Neuronal stem cell (in vitro differentiated cells): ENCODE data around the gene H19.

Source experiments
- DNase-seq: peaks from one replicate; pipeline ENCODE4 v3.0.0-alpha.2; 2013; ENCODE audit warnings: low spot score
- H2AFZ ChIP-seq: one replicate; pipeline ENCODE4 v1.6.1; 2013; ENCODE audit warnings: mild to moderate bottlenecking, low read length, inconsistent platforms
- H2AK5ac ChIP-seq: 2 replicates; pipeline ENCODE4 v1.6.1; 2013; ENCODE audit warnings: low read depth, mild to moderate bottlenecking, inconsistent platforms, low read length, moderate library complexity, mixed read lengths
- H2BK120ac ChIP-seq: 2 replicates; pipeline ENCODE4 v1.6.1; 2013; ENCODE audit warnings: low read depth, mild to moderate bottlenecking, inconsistent platforms, low read length, moderate library complexity, mixed read lengths
- H2BK12ac ChIP-seq: one replicate; pipeline ENCODE4 v1.6.1; 2013; ENCODE audit warnings: low read length, inconsistent platforms
- H2BK15ac ChIP-seq: 2 replicates; pipeline ENCODE4 v1.6.1; 2013; ENCODE audit warnings: mild to moderate bottlenecking, low read length, inconsistent platforms, mixed read lengths
- H2BK5ac ChIP-seq: one replicate; pipeline ENCODE4 v1.6.1; 2013; ENCODE audit warnings: inconsistent platforms, mild to moderate bottlenecking, low read length, moderate library complexity
- H3K14ac ChIP-seq: one replicate; pipeline ENCODE4 v1.6.1; 2013; ENCODE audit warnings: low read length, inconsistent platforms
- H3K18ac ChIP-seq: 2 replicates; pipeline ENCODE4 v1.6.1; 2013; ENCODE audit warnings: low read length, inconsistent platforms
- H3K23ac ChIP-seq: 2 replicates; pipeline ENCODE4 v1.6.1; 2013; ENCODE audit warnings: low read depth, mild to moderate bottlenecking, mixed read lengths, low read length, inconsistent platforms; ENCODE audit not compliant: poor library complexity
- H3K27ac ChIP-seq: replicated peaks from 3 replicates; pipeline ENCODE4 v1.5.1; 2013; ENCODE audit warnings: low read length, inconsistent platforms
- H3K27me3 ChIP-seq, 3 experiments: 2 replicates each; pipeline ENCODE4 v1.6.1; 2013; ENCODE audit warnings: low read length in 3 of 3, mild to moderate bottlenecking in 2 of 3, inconsistent platforms in 1 of 3, low read depth in 1 of 3, mixed read lengths in 1 of 3, moderate library complexity in 1 of 3; ENCODE audit not compliant: control insufficient read depth in 3 of 3, insufficient read depth in 3 of 3
- H3K36me3 ChIP-seq, 2 donors: replicated peaks in 1 of 2; 2 replicates each; pipeline ENCODE4 v1.6.1; 2013; ENCODE audit warnings: low read length in 2 of 2; ENCODE audit not compliant: control insufficient read depth in 2 of 2, insufficient read depth in 2 of 2
- H3K4ac ChIP-seq: 2 replicates; pipeline ENCODE4 v1.6.1; 2013; ENCODE audit warnings: inconsistent platforms, mild to moderate bottlenecking, low read length, moderate library complexity
- H3K4me1 ChIP-seq, 2 donors: 1 replicate in 1 of 2; 2 replicates in 1 of 2; pipeline ENCODE4 v1.6.1; 2013; ENCODE audit warnings: low read length in 2 of 2, low read depth in 1 of 2; ENCODE audit not compliant: control insufficient read depth in 2 of 2, insufficient read depth in 1 of 2
- H3K4me2 ChIP-seq: one replicate; pipeline ENCODE4 v1.6.1; 2013; ENCODE audit warnings: mild to moderate bottlenecking, low read length, inconsistent platforms; ENCODE audit not compliant: insufficient read depth, poor library complexity, severe bottlenecking
- H3K4me3 ChIP-seq, 2 donors: 2 replicates each; pipeline ENCODE4 v1.5.1; 2013; ENCODE audit warnings: low read length in 2 of 2, mild to moderate bottlenecking in 2 of 2, inconsistent platforms in 1 of 2, moderate library complexity in 1 of 2
- H3K79me1 ChIP-seq: one replicate; pipeline ENCODE4 v1.6.1; 2013; ENCODE audit warnings: low read depth, mild to moderate bottlenecking, inconsistent platforms, low read length, moderate library complexity
- H3K9ac ChIP-seq: one replicate; pipeline ENCODE4 v1.6.1; 2013; ENCODE audit warnings: mild to moderate bottlenecking, low read depth, low read length, inconsistent platforms; ENCODE audit not compliant: poor library complexity
- H3K9me3 ChIP-seq, 2 donors: replicated peaks in 1 of 2; 2 replicates each; pipeline versions ENCODE3 to v1.6.1; 2013; ENCODE audit warnings: low read length in 2 of 2, mild to moderate bottlenecking in 2 of 2, inconsistent platforms in 1 of 2, low read depth in 1 of 2, mixed read lengths in 1 of 2, moderate library complexity in 1 of 2; ENCODE audit not compliant: control insufficient read depth in 2 of 2, insufficient read depth in 1 of 2
- H4K8ac ChIP-seq: one replicate; pipeline ENCODE4 v1.6.1; 2013; ENCODE audit warnings: low read depth, mild to moderate bottlenecking, inconsistent platforms, low read length, moderate library complexity
- H4K91ac ChIP-seq: one replicate; pipeline ENCODE4 v1.6.1; 2013; ENCODE audit warnings: low read length, low read depth, mild to moderate bottlenecking, inconsistent platforms; ENCODE audit not compliant: poor library complexity
- WGBS, 2 donors: extraction: QIAGEN DNeasy Blood & Tissue Kit; methylation state at CpG; one replicate each; pipeline ENCODE4 v1.1.7; 2013; ENCODE audit warnings: missing lambda C conversion rate in 2 of 2, mixed read lengths in 1 of 2; ENCODE audit not compliant: insufficient read length in 2 of 2, insufficient replicate concordance in 1 of 2; ENCODE audit errors: extremely low coverage in 2 of 2; 5-methylcytosine and 5-hydroxymethylcytosine counted together

H19 gene

GRCh38 chr11:1969776-1970175 is 27.9 kb downstream of the H19 start:
- no CpG with 5 or more reads among the region's 23 CpGs for WGBS, 2 donors

GRCh38 chr11:1969035-1969434 is 28.6 kb downstream of the H19 start:
- no peak overlapping the region for H3K23ac ChIP-seq
- H4K91ac ChIP-seq: no peak overlapping the region
- H3K9ac ChIP-seq: no peak overlapping the region
- no peak overlapping the region for H4K8ac ChIP-seq
- H3K18ac ChIP-seq: no peak overlapping the region
- H2BK12ac ChIP-seq: no peak overlapping the region
- no peak overlapping the region for H3K4me2 ChIP-seq
- H3K14ac ChIP-seq: no peak overlapping the region
- no peak overlapping the region for H2AFZ ChIP-seq
- no peak overlapping the region for H3K4me3 ChIP-seq
- no peak for DNase-seq
- no peak overlapping the region for H3K4ac ChIP-seq
- H2BK120ac ChIP-seq: no peak overlapping the region
- no peaks in the 10 kb centered on the region for H3K27me3 ChIP-seq
- H3K4me1 ChIP-seq: no peaks in the 10 kb centered on the region
- no CpG with 5 or more reads among the region's 21 CpGs for WGBS, 2 donors
- H2BK5ac ChIP-seq: no peak overlapping the region
- H3K27ac ChIP-seq: no peak overlapping the region
- H2AK5ac ChIP-seq: no peak overlapping the region
- no peaks in the 10 kb centered on the region for H3K9me3 ChIP-seq
- no peaks in the 10 kb centered on the region for H3K79me1 ChIP-seq
- no peak overlapping the region for H2BK15ac ChIP-seq
- H3K36me3 ChIP-seq: no peaks in the 10 kb centered on the region

More at GRCh38 chr11:1969776-1970175, 27.9 kb downstream of the H19 start:
- H3K4ac ChIP-seq: no peak overlapping the region
- H3K4me3 ChIP-seq: no peak overlapping the region
- DNase-seq: no peak
- no peak overlapping the region for H4K91ac ChIP-seq
- no peaks in the 10 kb centered on the region for H3K4me1 ChIP-seq
- H2BK120ac ChIP-seq: no peak overlapping the region
- H3K9me3 ChIP-seq: no peaks in the 10 kb centered on the region
- no peak overlapping the region for H3K9ac ChIP-seq
- H3K14ac ChIP-seq: no peak overlapping the region
- no peak overlapping the region for H2BK5ac ChIP-seq
- H3K18ac ChIP-seq: no peak overlapping the region
- no peak overlapping the region for H2BK15ac ChIP-seq
- H3K23ac ChIP-seq: no peak overlapping the region
- no peak overlapping the region for H3K4me2 ChIP-seq
- H2BK12ac ChIP-seq: no peak overlapping the region
- H2AFZ ChIP-seq: no peak overlapping the region
- no peaks in the 10 kb centered on the region for H3K27me3 ChIP-seq
- H3K27ac ChIP-seq: no peak overlapping the region
- H3K79me1 ChIP-seq: no peaks in the 10 kb centered on the region
- no peak overlapping the region for H4K8ac ChIP-seq
- H3K36me3 ChIP-seq: no peaks in the 10 kb centered on the region
- no peak overlapping the region for H2AK5ac ChIP-seq

- H4K8ac ChIP-seq: no peak overlapping the region
- H3K4me1 ChIP-seq: no peaks in the 10 kb centered on the region
- no peak overlapping the region for H3K23ac ChIP-seq
- H3K9ac ChIP-seq: no peak overlapping the region
- no peak overlapping the region for H2BK12ac ChIP-seq
- no peak overlapping the region for H4K91ac ChIP-seq
- no CpG with 5 or more reads among the region's 24 CpGs for WGBS, 2 donors
- DNase-seq: no peak
- no peak overlapping the region for H2BK15ac ChIP-seq
- no peaks in the 10 kb centered on the region for H3K9me3 ChIP-seq
- no peak overlapping the region for H2AFZ ChIP-seq
- no peak overlapping the region for H3K18ac ChIP-seq
- H3K4me3 ChIP-seq: no peak overlapping the region
- H3K27ac ChIP-seq: no peak overlapping the region
- no peak overlapping the region for H2BK5ac ChIP-seq
- H3K79me1 ChIP-seq: no peaks in the 10 kb centered on the region
- no peaks in the 10 kb centered on the region for H3K27me3 ChIP-seq
- H3K4ac ChIP-seq: no peak overlapping the region
- no peaks in the 10 kb centered on the region for H3K36me3 ChIP-seq
- H2BK120ac ChIP-seq: no peak overlapping the region
- H2AK5ac ChIP-seq: no peak overlapping the region
- no peak overlapping the region for H3K4me2 ChIP-seq
- H3K14ac ChIP-seq: no peak overlapping the region
Observed at GRCh38 chr11:1968454-1969002, 29.1 kb downstream of the H19 start.

- Histone ChIP-seq H2AFZ (no peak overlapping the region), H3K27ac (no peak overlapping the region)
Observed at GRCh38 chr11:1967641-1968225, 29.9 kb downstream of the H19 start.

More at GRCh38 chr11:1967641-1968225, 29.9 kb downstream of the H19 start:
- H4K91ac ChIP-seq: no peak overlapping the region
- no peaks in the 10 kb centered on the region for H3K4me1 ChIP-seq
- no peak overlapping the region for H2BK12ac ChIP-seq
- no peak overlapping the region for H3K4ac ChIP-seq
- no peak overlapping the region for H2AK5ac ChIP-seq
- no peak overlapping the region for H2BK5ac ChIP-seq
- H3K14ac ChIP-seq: no peak overlapping the region
- no peak overlapping the region for H2BK15ac ChIP-seq
- no CpG with 5 or more reads among the region's 21 CpGs for WGBS, 2 donors
- H3K4me2 ChIP-seq: no peak overlapping the region
- no peaks in the 10 kb centered on the region for H3K79me1 ChIP-seq
- H3K36me3 ChIP-seq: no peaks in the 10 kb centered on the region
- no peak overlapping the region for H3K9ac ChIP-seq
- no peak overlapping the region for H4K8ac ChIP-seq
- H3K18ac ChIP-seq: no peak overlapping the region
- no peak overlapping the region for H3K23ac ChIP-seq
- H3K27me3 ChIP-seq: no peaks in the 10 kb centered on the region
- DNase-seq: no peak
- no peak overlapping the region for H2BK120ac ChIP-seq
- H3K4me3 ChIP-seq: no peak overlapping the region
- no peaks in the 10 kb centered on the region for H3K9me3 ChIP-seq
